Small intestine (tissue), 7 donors: Measurements from ENCODE around the gene TMIE. TPM values are rescaled to one million over a fixed set of nuclear protein-coding genes. Genes with fewer than 3 reads are reported as not detected.

Experiments used
- DNase-seq, 2 donors: peaks; one replicate each; pipeline versions ENCODE4 v3.0.0 to v3.0.0-alpha.2; 2013
- FAIRE-seq: peaks from 2 replicates; lab custom pipeline; 2012; peaks lifted over from hg19 to GRCh38; lab: Jason Lieb, UNC
- H3K27ac ChIP-seq, 3 donors: one replicate each; pipeline ENCODE4 v1.5.1; 2013; ENCODE audit warnings: low read length in 2 of 3, mild to moderate bottlenecking in 2 of 3, control low read depth in 1 of 3, inconsistent platforms in 1 of 3, low read depth in 1 of 3, moderate library complexity in 1 of 3
- H3K27me3 ChIP-seq, 3 donors: one replicate each; pipeline ENCODE4 v1.6.1; 2013; ENCODE audit warnings: low read length in 3 of 3, inconsistent platforms in 1 of 3; ENCODE audit not compliant: control insufficient read depth in 3 of 3, insufficient read depth in 3 of 3
- H3K36me3 ChIP-seq, 3 donors: one replicate each; pipeline ENCODE4 v1.6.1; 2013; ENCODE audit warnings: low read length in 3 of 3, inconsistent platforms in 1 of 3, low read depth in 1 of 3, mild to moderate bottlenecking in 1 of 3, moderate library complexity in 1 of 3; ENCODE audit not compliant: control insufficient read depth in 3 of 3, insufficient read depth in 2 of 3
- H3K4me1 ChIP-seq, 3 donors: one replicate each; pipeline ENCODE4 v1.6.1; 2013; ENCODE audit warnings: low read length in 2 of 3, inconsistent platforms in 1 of 3, low read depth in 1 of 3, mild to moderate bottlenecking in 1 of 3, moderate library complexity in 1 of 3; ENCODE audit not compliant: control insufficient read depth in 3 of 3, insufficient read depth in 2 of 3
- H3K4me3 ChIP-seq, 3 donors: one replicate each; pipeline ENCODE4 v1.5.1; 2013; ENCODE audit warnings: low read length in 3 of 3, control low read depth in 1 of 3, inconsistent platforms in 1 of 3, low read depth in 1 of 3, mild to moderate bottlenecking in 1 of 3, moderate library complexity in 1 of 3
- H3K9me3 ChIP-seq, 2 donors: one replicate each; pipeline ENCODE4 v1.6.1; 2013; ENCODE audit warnings: low read depth in 1 of 2, low read length in 1 of 2; ENCODE audit not compliant: control insufficient read depth in 2 of 2, insufficient read depth in 1 of 2
- WGBS, 3 donors: extraction: QIAGEN DNeasy Blood & Tissue Kit; methylation state at CpG; one replicate each; pipeline ENCODE4 v1.1.7; 2013; 5-methylcytosine and 5-hydroxymethylcytosine counted together
- polyA plus RNA-seq, 4 donors: library from polyadenylated mRNA; stranded (reverse) in 3 of 4; unstranded in 1 of 4; fragments of 200-250 nt in 3 of 4; fragments of 120-200 nt in 1 of 4; gene quantifications; one replicate each; pipeline versions ENCODE4 v1.2.1 to v1.2.3, GENCODE V29; 2013
- donor health status: healthy with polysubstance abuse.
- donor health status: control.
- donor health status: control.
- donor health status: Bipolar disorder and iron deficiency.
- donor health status: healthy.

The TMIE gene
- polyA plus RNA-seq, 4 donors = 0.22 to 0.70 TPM; not detected in 2

DNA sequence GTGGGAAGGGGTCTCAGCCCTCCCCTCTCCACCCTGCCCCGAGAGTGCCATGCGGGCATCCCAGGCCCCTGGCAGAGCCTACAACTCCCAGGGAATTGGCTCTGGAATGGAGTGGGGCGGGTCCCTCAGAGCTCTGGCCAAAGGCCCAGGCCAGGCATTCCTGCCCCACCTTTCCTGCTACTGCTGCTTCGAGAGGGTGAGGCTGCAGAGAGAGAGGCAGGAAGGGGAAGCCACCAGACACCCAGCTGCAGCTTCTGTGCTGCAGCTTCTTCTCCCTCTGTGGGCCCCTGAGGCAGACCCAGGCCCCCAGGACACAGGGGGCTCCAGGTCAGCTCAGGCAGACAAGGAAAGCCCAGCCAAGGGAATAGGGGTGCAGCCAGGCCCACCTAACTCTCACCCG, 10.4 kb upstream of the TMIE start:
- Histone ChIP-seq H3K27me3 (no peaks in the 10 kb centered on the region), H3K4me1 (peaks cover 2 to 35% (median 10%) of the 10 kb centered on the region in 3 donors), H3K27ac (peak overlapping the region in 1 of 3 donors; percentile 28), H3K4me3 (no peak overlapping the region), H3K9me3 (no peaks in the 10 kb centered on the region), H3K36me3 (peaks cover 0 to 34% (median 0%) of the 10 kb centered on the region in 3 donors)
- DNase-seq (peak; percentile 61 to 83), FAIRE-seq (no peak)
- 34 to 49% (median 45%) methylated on average over 5 of the region's 5 CpGs for WGBS, 3 donors

DNA sequence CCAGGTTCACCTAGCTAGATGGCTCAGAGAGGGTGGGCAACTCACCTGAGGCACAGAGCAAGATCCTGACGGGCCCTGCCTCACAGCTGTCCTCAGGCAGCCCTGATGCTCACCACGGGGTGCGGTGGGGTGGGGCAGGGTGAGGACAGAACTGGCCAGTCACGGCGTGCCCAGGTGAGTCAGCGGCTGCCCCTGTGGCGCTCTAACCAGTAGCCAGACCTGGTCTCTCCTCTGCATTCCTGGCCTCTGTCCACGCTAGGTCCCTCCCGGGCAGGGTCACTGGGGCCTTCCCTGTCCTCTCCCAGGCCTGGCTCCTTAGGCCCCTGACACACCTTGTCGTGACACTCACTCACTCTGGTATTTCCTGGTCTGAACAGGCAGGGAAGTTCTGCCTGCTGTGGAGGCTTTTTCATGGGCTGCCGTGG, 8.6 kb upstream of the TMIE start:
- Histone ChIP-seq H3K27me3 (no peaks in the 10 kb centered on the region), H3K36me3 (peaks cover 0 to 16% (median 0%) of the 10 kb centered on the region in 3 donors), H3K9me3 (no peaks in the 10 kb centered on the region), H3K4me1 (peaks cover 2 to 35% (median 10%) of the 10 kb centered on the region in 3 donors), H3K4me3 (peak overlapping the region; percentile 12 to 90 (median 59)), H3K27ac (peak overlapping the region; percentile 81 to 89 (median 87))
- FAIRE-seq = no peak
- peak; percentile 87 to 92 for DNase-seq
- WGBS, 3 donors = 10 to 51% (median 26%) methylated on average over 10 to 11 of the region's 11 CpGs

DNA sequence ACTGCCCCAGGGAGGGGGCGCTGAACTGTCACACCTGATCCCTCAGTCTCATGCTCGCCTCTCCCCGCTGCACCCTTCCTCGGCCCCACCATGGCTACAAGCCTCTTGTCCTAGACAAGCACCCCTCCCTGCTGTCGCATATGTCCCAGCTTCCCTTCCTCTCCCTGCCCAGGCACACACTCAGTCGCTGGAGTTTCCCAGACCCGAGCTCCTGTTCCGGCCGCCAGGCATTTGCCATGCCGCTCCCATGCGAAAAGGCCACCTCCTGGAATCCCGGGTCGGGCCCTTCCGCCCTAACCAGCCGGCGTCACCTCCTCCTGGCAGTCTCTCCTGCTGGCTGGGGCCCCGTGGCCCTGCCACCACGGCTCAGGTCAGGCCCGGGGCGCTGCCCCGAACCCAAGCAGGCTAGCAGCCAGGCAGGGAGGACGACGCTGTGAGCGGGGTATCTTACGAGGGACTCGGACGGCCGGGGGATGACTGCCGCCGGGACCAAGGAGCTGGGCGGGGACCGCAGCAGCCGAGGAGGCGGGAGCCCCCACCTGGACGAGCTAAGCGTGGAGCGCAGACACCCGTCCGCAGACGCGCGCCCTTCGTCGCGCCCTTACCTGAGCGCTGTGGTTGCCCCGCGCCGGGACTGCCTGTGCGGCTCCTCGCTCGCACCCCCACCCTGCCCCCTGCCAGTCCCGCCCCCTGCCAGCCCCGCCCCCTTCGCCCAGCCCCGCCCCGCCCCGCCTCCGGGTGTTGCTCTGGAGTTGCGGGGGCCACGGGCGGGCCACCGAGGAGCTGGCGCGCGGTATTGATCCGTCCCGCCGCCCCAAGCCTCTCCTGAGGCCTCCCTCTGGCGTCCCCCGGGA, 7.9 kb upstream of the TMIE start, which contains the start of gene ALS2CL:
ALS2CL (minus strand) TSS at position 642 of the 854 bp plus-strand sequence. CDS start 4,239 bp downstream, outside the sequence.
- no peak for FAIRE-seq
- H3K9me3 ChIP-seq = no peaks in the 10 kb centered on the region
- WGBS, 3 donors = 1% methylated on average over 45 to 71 of the region's 71 CpGs
- H3K4me3 ChIP-seq = peak within 1 kb of the TSS; percentile 44 to 90 (median 59)
- no peaks in the 10 kb centered on the region for H3K27me3 ChIP-seq
- DNase-seq = peak; percentile 61 to 79
- peaks cover 0 to 9% (median 0%) of the 10 kb centered on the region in 3 donors for H3K36me3 ChIP-seq
- peak within 1 kb of the TSS; percentile 81 to 89 (median 87) for H3K27ac ChIP-seq
- peaks cover 2 to 35% (median 10%) of the 10 kb centered on the region in 3 donors for H3K4me1 ChIP-seq

DNA sequence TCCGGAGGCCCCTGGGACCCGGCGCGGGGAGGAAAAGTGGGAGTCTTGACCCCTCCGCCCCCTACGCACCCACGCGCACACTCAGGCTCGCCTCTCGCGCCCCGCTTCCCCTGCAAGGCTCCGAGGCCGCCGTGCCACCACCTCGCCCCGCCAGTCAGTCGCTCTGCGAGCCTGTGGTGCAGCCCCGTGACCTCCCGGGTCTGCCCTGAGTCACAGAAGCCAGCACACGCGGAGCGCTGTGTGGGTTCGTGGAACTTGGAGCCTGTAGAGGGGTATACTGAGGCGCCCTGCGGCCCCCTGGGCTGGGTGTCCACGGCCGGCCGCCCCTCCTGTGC, 7.3 kb upstream of the TMIE start:
- H3K27ac ChIP-seq = peak overlapping the region in 2 of 3 donors; percentile 26 to 31
- H3K4me1 ChIP-seq = peaks cover 2 to 35% (median 10%) of the 10 kb centered on the region in 3 donors
- no peaks in the 10 kb centered on the region for H3K9me3 ChIP-seq
- H3K27me3 ChIP-seq = no peaks in the 10 kb centered on the region
- H3K4me3 ChIP-seq = peak overlapping the region in 2 of 3 donors; percentile 59 to 90
- FAIRE-seq (no peak), DNase-seq (no peak)
- peaks cover 0 to 4% (median 0%) of the 10 kb centered on the region in 3 donors for H3K36me3 ChIP-seq
- 22 to 28% (median 22%) methylated on average over 26 to 30 of the region's 30 CpGs for WGBS, 3 donors

DNA sequence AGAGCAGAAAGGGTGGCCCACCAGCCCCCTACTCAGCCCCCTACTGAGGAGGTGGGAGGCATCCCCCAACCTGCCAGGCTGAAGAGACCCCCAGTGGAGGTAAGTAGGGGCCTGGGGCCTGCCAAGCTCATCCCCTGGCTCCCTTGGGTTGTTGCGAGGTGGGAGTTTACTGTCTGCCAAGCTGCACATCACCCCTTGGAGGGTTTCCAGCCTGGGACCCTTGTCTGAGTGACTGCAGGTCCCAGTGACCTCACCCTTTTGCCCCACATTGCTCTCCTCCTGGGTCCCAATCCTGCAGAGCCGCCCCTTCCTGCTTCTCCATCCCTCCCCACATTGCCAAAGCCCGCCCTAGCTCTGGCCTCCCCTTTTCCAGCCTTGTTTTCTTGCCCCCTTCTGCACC, 6.7 kb upstream of the TMIE start:
- H3K4me3 ChIP-seq = no peak overlapping the region

DNA sequence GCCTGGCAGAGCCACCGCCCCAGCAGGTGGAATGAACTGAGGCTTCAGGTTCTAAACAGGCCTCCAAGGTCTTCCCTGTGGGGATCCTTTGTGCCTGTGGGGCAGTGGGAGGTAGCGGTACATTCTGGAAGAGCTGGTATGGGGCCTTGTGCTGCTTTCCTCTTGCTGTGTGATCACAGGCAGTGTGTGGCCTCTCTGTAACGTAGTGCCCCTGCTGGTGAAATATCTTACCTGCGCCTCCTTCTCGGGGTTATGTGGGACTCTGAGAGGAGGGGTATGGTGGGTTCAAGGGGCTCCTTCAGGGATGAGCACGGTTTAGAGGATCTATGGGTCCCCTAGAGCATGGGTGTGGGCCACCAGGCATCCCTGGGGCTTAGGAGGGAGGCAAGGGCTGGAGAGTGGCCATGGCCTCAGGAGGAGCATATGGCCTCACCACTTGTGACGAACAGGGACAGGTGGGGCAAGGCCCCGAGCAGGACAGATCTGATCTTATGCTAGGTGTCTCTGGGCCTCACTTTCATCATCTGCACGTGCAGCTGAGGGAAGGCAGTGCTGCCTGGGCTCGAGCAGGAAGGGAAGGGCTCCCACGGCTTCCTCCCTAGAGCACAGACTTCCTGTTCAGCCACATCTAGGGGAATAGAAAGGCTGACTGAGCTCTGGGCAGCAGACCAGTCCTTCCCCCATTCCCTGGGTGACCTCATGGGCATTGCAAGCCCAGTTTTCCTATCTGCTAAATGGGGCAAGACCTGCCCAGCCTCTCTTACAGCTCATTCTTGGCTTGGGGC, 5.8 kb upstream of the TMIE start:
- FAIRE-seq (no peak), DNase-seq (no peak)
- WGBS, 3 donors = 61 to 69% (median 69%) methylated on average over 11 of the region's 11 CpGs
- H3K4me1 ChIP-seq = peaks cover 2 to 34% (median 10%) of the 10 kb centered on the region in 3 donors
- H3K27me3 ChIP-seq = peaks cover 0 to 8% (median 0%) of the 10 kb centered on the region in 3 donors
- H3K27ac ChIP-seq = peak overlapping the region in 1 of 3 donors; percentile 46
- H3K9me3 ChIP-seq = no peaks in the 10 kb centered on the region
- no peaks in the 10 kb centered on the region for H3K36me3 ChIP-seq
- no peak overlapping the region for H3K4me3 ChIP-seq

More for the DNA sequence above, 6.7 kb upstream of the TMIE start:
- H3K27ac ChIP-seq = no peak overlapping the region
- no peak for FAIRE-seq
- peaks cover 2 to 35% (median 10%) of the 10 kb centered on the region in 3 donors for H3K4me1 ChIP-seq
- DNase-seq = no peak
- no peaks in the 10 kb centered on the region for H3K9me3 ChIP-seq
- 92 to 95% (median 94%) methylated on average over 2 to 3 of the region's 3 CpGs for WGBS, 3 donors
- no peaks in the 10 kb centered on the region for H3K36me3 ChIP-seq
- peaks cover 0 to under 1% (median 0%) of the 10 kb centered on the region in 3 donors for H3K27me3 ChIP-seq

DNA sequence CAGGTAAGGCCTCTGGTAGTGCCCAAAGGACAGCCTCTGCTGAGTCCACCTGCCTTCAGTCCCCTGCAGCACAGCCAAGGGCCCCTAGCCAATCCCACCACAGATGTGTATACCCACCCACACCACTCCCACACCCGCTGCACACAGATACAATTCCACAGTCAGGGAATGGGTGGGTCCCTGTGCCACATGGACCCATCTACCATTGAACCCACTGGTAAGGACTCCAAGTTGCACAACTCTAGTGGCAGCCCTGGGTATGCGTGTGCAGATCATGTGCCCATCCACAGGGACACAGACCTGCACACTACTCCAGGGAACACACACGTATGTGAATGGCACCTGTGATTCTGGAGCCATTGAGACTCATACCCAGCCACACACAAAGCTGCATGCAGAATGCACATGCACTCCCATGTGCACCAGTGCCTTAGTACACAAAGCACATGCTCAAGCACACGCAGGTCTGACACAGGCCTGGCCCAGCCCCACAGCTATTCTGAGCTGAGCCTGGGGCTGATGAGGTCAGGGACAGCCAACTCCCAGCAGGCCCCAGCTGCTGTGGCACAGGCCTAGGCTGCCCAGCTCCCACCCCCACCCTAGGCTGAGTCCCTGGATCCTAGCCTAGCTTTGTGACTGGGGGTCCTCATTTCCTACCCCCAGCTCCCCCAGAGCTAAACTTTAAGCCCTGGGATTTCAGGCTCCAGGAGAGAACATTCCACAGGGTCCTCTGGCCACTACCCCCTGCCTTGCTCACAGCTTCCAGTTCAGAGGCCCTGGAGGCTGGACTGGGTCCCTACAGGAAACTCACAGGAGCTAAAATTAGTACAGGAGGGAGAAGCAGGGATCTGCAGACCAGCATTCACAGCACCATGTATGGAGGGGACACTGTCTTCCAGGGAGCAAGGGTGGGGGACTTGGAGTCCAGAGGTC, 5.0 kb upstream of the TMIE start:
- H3K4me1 ChIP-seq = peaks cover 0 to 25% (median 8%) of the 10 kb centered on the region in 3 donors
- peaks cover 0 to 13% (median 0%) of the 10 kb centered on the region in 3 donors for H3K27me3 ChIP-seq
- DNase-seq = no peak
- peak overlapping the region in 1 of 3 donors; percentile 25 for H3K27ac ChIP-seq
- no peaks in the 10 kb centered on the region for H3K9me3 ChIP-seq
- no peaks in the 10 kb centered on the region for H3K36me3 ChIP-seq
- no peak overlapping the region for H3K4me3 ChIP-seq
- no peak for FAIRE-seq
- 82 to 89% (median 88%) methylated on average over 4 of the region's 4 CpGs for WGBS, 3 donors
